Activated naive CD4-positive, alpha-beta T cell (primary cell): Measurements from ENCODE around the gene ARID5B.
"Not testable (repeated sequence)": the region's sequence is repeated elsewhere in the genome, so short reads cannot be mapped to it uniquely, and the experiment has no call there.

Experiments
- DNase-seq, 4 experiments: peaks; one replicate each; lab custom pipeline; 2025; lab: John Stamatoyannopoulos, UW

ARID5B gene

DNA sequence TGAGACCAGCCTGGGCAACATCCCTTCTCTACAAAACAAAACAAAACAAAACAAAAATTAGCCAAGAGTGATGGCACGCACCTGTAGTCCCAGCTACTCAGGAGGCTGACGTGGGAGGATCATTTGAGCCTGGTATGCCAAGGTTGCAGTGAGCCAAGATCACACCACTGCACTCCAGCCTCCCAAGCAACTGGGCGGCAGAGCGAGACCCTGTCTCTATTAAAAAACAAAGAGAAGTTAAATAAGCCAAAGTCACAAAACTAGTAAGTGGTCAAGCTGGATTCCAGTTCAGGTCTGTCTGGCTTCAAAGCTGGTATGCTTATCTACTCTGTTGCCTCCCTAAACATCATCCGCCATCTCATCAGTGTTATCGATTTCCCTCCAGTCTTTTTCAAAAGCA lies 110.8 kb downstream of the ARID5B start:
- DNase-seq, result no peak

DNA sequence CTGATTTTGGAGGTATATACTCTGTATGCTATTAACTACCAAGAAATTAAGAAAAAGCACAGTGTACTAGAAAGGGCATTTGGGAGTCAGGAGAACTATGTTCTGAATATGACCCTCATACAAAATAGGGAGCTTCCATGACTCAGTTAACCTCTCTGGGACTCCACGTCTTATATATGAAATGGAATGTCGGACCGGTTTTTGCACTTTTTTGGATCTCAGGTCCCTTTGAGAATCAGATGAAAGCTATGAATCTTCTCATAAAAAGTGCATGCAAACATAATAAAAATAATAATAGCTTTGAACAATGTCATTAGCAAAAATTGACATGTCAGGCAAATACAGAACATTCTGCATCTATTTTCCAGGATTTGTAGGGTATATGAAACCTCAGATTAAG lies 113.0 kb downstream of the ARID5B start:
- DNase-seq, result no peak

DNA sequence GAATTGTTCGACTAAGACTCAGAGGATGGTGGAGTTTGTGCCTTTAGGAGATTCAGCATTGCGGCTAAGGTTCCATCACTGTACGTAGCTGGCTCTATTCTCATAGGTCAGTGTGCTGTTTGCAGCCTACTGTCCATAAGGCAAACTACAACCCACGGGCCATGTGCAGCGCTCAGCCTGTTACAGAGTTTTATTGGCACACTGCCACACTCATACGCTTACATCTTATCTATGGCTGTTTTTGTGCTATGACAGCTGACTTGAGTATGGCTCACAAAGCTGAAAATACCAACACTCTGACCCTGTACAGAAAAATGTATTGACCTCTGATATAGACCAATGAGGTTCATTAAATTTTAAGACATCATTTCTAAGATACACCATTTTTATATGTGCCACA lies 114.5 kb downstream of the ARID5B start:
- no peak for DNase-seq

DNA sequence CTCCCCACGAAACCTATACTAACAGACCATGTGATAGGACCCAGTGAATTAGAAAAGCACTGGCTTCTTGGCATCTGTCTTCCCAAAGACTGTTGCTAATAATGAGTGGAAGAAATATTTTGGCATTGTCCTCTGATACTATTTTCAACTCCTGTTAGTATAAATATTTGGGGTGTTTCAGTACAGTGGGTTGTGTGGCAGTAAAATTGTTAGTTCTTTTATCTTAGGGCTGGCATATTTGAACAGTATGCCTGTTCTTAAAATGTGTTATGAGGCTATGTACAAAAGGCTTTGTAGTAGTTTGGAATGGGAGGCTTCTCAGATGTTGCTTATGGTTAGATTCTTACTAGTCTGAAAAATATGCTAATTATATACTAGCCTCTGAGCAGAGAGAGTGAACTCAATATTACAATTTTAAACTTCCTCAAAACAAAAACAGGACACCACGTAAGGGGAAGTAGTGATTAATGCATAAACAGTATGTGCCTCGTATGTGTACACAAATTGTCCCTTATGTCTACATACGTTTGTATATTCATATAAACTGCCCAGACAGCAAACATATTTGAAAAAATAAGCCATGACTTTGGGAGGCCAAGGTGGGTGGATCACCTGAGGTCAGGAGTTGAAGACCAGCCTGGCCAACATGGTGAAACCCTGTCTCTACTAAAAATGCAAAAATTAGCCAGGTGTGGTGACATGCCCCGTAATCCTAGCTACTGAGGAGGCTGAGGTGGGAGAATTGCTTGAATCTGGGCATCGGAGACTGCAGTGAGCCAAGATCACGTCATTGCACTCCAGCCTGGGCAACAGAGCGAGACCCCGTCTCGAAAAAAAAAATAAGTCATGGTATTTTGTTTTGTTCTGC lies 115.4 kb downstream of the ARID5B start:
- DNase-seq, result no peak

DNA sequence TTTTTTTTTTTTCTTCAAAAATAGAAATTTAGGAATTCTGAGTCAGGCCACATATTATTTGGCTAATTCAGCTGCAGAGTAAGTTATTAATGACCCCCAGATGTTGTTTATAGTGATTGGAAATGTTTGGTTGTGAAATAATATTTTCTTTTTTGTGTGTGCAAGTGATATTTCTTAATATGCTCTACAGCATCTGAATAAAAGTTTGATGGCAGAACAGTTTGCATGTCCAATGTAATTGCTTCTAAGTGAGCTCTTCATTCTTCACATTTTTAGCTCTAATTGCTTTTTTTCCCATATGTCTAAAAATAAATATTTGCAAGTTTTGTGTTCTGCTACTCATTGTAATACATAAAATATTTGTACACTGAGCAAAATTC lies 116.0 kb downstream of the ARID5B start:
- DNase-seq, result no peak

DNA sequence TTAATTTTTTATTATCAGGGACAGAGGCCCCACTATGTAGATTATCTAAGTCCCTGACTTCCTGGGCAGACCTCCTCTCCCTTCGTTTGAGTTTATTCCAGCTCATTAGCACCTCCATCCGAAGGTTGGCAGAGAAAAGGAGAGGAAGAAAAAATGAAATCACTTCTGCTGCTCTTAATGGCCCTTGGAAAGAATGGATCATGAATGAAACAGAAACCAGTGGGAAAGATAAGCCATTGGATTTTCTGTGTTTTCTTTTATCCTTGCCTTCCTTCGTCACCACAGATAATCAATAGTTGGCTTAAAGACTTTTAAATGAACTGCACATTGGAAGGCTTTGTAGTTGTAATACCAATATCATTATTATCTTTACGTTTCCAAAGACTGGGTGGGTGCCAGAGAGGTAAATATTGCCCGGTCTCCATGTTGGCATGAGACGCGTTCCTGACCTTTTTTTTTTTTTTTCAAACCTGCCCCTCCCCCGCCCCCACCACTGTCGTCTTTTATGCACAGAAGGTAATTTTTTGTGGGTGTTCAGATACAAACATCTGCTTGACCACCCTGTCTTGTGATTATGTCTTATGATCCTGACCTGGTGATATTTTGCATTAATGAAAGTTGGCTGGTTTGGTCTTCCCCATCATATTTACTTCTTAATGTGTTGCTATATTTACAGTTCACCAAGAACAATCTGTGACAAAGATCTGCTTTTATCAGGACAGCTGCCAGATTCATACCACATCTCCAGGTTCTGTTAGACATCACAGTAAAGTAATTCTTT lies 116.8 kb downstream of the ARID5B start:
- DNase-seq, result no peak

DNA sequence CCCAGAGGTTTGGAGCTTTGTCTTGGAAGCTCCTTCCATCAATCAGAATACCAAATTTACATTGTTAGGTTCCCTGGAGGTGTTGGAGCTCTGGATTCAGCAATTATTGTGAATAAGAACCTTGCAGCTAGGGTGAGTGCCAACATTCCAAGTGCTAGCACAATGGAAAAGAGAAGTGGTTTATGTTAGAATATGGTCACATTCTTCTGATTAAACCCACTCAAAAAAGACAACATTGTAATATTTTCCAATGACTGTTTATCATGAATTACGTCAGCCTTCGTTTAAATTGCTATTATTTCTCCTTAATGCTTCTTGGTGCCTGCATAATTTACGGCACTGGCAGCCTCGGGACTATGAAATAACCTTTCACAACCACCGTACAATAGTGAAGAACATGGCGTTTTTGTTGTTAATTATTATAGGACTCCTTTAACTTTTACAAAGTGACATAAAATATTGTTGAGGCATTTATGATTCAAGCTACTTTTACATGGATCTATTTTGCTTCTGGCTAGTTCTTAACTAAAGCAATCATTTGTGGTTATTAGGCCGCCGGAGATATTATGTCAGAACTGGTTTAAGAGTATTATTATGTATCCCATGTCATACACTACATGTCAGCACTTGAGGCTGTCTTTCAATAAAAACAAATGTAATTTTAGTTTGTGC lies 117.7 kb downstream of the ARID5B start:
- no peak for DNase-seq

DNA sequence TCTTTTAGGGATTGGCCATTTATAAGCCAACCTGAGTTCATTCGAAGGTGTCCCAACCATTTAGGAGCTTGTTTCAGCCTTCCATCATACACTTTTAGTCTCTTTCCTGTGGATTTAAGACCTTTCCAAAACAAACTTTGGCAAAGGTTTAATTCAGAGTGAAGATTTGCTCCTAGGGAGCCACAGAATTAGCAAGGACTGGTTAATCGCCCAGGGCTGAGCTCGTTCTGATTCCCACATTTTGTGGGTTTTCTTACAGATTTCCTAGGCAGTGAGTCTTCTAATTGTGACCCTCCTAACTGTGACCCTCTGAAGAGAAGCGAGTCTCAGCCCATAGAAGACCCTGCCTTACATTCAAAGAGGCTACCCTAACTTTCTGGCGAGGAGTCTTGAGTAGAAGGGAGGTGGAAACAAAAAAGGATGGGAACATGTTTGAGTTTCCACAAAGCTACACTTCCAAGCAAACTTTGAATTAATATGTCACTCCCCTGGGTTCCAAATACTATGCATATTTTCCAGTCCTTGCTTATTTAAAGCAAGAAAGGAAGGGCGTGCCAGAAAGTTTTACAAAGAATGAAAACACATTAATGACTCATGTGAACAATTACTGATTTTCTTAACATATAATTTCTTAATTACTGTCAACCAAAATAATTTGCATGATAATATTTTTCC lies 118.3 kb downstream of the ARID5B start:
- DNase-seq, result no peak

DNA sequence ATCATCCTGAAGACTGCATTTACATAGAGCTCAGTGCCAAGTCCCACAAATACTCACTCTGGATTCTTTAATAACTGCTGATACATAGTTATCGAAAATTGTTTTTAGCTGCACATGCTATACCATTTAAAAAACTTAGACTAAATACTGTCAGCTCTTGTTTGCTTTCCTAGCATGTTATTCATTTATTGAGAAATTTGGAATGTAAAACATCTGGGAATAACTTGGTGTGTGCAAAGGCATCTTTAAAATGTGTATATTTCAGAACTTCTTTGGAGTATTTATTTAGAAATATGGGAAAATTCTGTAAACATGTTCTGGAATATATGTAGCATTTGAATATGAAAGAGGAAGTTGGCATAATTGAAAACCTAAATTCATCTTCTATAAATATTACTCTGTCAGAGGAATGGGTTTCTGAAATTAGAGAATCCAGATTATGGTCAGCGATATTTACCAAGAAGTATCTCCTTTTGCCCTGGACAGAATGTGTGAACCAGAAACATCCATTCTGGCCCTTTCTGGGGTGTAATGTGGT lies 119.7 kb downstream of the ARID5B start:
- DNase-seq, result no peak

DNA sequence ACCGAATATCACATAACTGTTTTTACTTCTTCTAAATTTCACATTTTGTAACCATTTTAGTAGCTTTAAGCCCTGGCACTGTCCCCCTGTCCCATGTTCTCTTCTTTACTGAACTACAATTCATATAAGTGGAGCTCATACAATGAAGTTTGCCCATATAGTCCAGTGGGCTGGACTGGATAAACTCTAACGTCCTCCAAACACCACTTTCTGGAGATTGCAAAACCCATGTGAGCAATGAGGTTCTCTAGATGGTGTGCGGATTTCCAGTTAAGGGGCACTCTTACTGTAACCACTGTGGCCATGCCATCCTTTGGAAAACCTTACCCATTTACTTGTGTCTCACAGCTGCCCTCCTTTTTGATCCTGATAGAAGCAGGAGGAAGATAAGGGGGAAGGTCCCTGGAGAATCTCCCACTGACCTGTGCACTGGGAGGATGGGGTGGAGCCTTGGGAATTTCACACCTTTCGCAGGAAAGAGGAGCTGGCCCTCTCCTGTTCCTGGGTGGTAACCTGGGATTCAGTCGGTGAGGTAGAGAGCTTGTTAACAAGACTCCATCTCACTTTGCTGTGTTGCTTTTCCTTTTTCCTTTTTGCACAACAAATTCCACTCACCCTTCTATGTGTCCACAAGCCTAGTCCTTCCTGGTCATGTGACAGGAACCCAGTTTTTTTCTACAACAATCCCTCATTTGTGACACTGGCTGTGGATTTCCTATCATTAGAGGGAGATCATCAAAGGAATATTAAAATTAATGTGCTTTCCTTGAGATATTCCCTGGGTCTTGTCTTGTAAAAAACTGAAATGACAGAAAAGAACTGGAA lies 120.7 kb downstream of the ARID5B start:
- DNase-seq, result no peak

DNA sequence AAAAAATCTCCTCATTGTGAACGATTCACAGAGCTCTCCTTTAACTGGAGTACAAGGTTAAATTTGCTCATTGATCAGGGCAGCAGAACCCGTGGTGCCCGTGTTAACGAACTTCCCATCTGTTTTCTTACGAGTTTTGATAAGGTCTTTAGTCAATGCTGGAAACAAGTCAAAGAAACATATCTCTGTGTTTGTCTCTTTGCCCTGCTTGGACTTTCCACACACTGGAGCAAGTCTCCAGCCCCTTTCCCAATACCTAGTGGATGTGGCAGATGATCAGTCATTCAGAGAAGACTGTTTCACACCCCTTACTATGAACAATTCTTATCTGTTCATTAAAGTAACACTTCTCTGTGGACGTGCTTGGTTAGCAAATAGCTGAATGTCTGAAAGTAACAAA lies 121.3 kb downstream of the ARID5B start:
- DNase-seq, result no peak

DNA sequence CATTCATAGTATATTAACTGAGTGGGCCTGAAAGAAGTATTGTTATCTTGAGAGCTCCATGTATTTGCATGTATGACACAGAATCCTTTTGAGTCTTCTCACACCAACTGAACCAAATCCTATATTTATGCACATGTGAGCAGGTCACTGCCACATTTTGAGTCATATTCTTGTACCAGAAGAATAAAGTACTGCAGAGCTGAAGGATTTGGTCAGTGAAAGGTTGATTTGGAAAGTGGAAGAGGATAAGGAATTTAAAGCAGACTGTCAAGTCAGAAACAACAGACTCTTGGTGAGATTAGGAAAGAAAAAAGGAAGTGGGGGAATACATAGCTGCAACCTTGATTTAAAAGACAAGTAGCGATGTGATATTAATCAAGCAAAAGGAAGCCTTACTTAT lies 121.8 kb downstream of the ARID5B start:
- DNase-seq, result no peak

DNA sequence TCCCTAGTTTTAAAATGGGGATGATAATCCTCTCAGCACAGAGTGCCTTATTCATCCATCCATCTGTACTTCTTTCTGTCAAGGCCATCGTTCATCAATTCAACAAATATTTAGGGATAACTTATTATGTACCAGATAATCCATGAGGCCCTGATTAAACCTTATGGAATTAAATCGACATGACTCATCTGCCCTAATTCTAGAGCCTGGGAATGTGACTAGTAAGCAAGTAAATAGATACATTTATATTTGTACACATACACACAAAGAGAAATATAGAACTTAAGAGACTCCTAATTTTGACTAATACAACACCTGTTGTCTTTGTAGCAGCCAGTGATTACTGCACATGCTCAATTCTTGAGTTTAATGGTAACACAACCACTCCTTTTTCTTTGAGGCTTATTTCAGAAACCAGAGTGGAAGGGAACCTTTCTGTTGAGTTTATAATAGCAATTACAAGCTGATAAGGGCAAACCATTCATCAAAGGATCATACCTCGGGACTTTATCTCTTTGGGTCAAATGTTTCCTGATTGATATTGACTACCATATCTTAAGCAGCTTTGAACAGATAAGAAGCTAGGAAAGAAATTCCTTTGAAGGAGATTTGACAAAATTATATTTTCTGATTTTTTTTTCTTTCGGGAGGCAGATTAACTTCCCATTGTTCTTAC lies 122.7 kb downstream of the ARID5B start:
- DNase-seq, result no peak

DNA sequence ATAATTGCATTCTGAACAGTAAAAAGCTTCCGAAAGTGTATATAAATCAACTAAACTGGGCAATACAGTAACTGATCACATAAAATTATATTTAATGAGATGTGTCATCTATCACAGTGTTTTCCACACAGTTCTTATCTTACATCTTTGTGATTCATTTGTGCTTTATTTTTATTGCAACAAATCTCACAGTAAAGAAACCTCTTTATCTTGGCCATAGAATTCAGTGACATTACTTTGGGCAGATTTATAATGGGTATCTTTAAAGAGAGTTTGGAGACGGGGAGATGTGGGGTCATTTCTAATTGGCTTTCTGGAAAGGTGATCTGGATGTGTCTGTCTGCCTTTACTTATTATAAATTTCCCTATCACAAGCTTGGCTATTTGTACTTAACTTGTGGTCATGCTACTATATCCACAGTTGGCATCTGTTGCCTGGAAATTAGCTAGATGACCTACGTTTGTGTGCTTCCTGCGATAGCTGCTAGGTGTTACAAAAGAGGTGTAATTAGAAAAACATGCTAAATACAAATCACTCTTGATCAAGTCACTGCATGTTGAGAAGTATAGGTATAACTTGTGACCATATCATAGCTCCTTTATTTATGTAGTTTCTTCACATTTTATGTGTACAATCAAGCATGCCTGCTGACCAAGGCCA lies 123.8 kb downstream of the ARID5B start:
- DNase-seq, result no peak

DNA sequence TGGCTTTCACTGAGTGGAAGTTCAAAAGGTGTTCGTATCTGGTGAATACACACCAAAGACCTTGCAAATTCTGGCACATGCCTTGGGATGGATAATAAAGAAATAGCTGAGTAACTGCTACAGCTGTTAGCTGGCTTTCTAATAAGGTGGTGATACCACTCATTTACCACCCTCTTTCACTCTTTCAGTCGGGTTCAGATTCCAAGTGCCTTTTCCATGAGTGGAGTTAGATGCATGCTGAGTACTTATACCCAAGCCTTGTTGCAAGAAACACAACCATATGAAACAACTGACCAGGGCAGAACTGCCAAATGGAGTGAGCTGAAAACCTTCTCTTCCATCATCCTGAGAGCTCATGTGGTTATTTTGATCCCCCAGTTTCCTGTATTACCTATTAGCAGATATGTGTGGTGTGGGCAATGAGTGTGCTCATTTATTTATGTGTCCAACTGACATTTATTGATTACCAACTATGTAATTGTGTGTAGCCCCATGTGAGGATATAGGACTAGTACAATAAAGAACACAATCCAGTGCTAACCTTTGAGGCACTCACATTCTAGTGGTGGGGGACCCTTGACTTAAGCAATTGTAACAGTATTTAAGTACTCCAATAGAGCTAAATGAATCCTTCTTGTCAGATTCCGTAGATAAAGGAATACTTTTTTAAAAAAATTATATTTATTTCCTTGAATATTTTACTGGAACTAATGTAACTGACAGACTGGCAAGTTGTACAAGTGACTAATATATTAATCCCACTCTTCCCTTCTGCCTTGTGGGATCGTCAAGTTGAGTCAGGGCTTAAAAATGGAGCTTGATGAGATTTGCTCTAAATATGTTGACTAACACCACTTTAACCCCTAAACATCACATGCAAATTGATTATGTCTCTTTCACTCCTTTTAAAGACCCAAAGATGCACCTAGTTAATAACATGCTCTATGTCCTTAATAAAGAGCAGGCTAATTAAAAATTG lies 124.7 kb downstream of the ARID5B start:
- no peak for DNase-seq

DNA sequence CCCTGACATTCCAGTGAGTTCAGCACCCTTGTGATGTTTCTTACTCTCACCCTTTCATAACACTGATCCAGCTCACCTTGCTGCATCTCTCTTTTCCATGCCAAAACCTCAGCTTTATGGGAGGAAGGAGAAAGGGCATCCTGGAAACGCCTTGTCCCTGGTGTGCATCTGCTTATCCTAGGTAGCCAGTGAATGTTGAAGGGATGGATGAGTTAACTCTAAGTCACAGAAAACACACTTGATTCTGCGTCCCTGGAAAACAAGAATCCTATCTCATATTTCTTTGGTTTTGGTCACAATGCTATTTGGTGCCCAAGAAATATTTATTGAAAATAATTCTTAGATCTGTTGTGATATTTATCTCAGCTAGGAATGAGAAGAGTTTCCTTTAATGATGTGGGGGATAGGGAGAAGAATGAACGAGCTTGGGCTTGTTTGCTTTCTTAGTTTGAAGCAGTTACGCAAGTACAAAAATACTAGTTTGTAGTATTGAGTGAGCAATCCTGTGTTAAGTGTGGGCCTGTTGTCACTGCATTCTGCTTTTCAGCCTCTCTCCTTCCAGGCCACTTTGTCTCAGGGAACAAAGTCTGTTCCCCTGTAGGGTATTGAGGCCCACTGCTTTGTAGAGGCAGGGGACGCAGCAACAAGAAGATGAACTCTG lies 126.5 kb downstream of the ARID5B start:
- no peak for DNase-seq

DNA sequence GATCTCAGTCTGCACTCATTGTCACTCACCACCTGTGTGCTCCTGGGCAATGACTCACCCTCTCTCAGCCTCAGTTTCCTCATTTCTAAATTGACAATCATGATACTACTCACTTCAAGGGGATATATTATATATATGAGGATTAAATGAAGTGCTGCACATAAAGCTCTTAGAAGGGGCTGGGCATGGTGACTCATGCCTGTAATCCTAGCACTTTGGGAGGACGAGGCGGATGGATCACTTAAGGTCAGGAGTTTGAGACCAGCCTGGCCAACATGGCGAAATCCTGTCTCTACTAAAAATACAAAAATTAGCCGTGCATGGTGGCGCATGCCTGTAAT lies 127.0 kb downstream of the ARID5B start:
- not testable (repeated sequence) for DNase-seq

DNA sequence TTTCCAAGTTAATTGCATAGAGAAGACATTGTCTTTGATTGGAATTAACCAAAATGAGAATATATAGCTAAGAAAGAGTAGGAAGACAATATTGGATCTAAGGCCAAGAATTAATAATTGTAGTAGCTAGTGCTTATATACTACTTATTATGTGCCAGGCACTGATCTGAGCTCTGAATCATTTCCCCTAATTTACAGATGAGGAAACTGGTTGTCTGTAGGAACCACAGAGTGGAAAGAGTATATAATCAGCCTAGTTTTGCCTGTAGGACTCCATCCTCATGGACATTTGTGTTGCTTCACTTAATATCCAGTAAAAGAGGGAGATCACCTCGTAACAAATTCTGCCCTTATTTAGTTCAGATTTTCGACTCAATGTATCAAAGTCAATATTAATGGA lies 127.9 kb downstream of the ARID5B start:
- DNase-seq, result no peak
